ENCODE results near the gene CD14.
A peak's percentile ranks its signal among the peaks of the same experiment; 100 is the strongest.
"Not testable (repeated sequence)": the region's sequence is repeated elsewhere in the genome, so short reads cannot be mapped to it uniquely, and the experiment has no call there.

The CD14 gene

DNA sequence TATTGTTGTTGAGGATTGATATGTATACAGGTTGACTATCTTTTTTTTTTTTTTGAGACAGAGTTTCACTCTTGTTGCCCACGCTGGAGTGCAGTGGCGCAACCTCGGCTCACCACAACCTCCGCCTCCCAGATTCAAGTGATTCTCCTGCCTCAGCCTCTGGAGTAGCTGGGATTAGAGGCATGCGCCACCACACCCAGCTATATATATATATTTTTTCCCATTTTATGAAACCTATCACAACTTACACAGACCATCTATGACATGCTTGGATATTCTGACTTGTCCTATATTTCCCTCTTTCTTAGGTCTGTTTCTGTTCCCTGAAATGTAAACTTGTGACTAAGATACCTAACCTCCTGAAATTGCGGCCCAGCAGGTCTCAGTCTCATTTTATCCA, 5.0 kb downstream of the CD14 start (continued):
- TF ChIP-seq ZBTB11 (tag by site-specific recombination; conservative IDR thresholded peaks at IDR 0.05; ENCODE audit: low read depth) (no peak), ZFP41 (tag by site-specific recombination; IDR thresholded peaks at IDR 0.05; ENCODE audit: borderline replicate concordance) (no peak), ZNF626 (tag by site-specific recombination; IDR thresholded peaks at IDR 0.05) (peak; percentile 43; the same call in 1 of the 2 replicates), ZNF677 (tag by site-specific recombination; IDR thresholded peaks at IDR 0.05) (no peak), ZNF324 (tag by site-specific recombination; IDR thresholded peaks at IDR 0.05) (no peak), ZBTB1 (tag by site-specific recombination; IDR thresholded peaks at IDR 0.05) (no peak), ZNF24 (tag by site-specific recombination; IDR thresholded peaks at IDR 0.05) (no peak)

DNA sequence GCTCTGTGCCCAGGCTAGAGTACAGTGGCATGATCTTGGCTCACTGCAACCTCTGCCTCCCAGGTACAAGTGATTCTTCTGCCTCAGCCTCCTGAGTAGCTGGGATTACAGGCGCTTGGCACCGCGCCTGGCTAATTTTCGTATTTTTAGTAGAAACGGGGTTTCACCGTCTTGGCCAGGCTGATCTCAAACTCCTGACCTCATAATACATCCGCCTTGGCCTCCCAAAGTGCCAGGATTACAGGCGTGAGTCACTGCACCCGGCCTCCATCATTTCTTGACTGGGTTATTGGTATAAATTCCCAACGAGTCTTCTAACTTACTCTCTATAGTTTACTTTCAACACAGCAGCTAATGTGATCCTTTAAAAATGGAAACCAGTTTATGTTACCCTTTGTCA, 8.1 kb downstream of the CD14 start:
- H3K4me1 ChIP-seq (ENCODE audit: control insufficient read depth, insufficient read depth, low read length); H3K9me3 ChIP-seq (ENCODE audit: control insufficient read depth, insufficient read depth, low read depth, low read length); H3K27ac ChIP-seq (ENCODE audit: extremely low read depth, low read depth, low read length); H3K4me3 ChIP-seq (ENCODE audit: low read depth, low read length); H3K36me3 ChIP-seq (ENCODE audit: control insufficient read depth in 2 of 2, insufficient read depth in 1 of 2, low read length in 2 of 2): not testable (repeated sequence)
- ChIA-PET POLR2A (interaction anchor here (0.6 kb wide), 1 partner anchor 85 kb away, joined by 3 read pairs; no protein-coding TSS in a partner anchor), CTCF (interaction anchor here (0.8 kb wide), 1 partner anchor 11 kb away, joined by 3 read pairs; no protein-coding TSS in a partner anchor)

GRCh38 chr5:140623061-140623460, 9.9 kb downstream of the CD14 start:
- H3K27ac ChIP-seq (ENCODE audit: extremely low read depth, low read depth, low read length); H3K4me1 ChIP-seq (ENCODE audit: control insufficient read depth, insufficient read depth, low read length); H3K9me3 ChIP-seq (ENCODE audit: control insufficient read depth, insufficient read depth, low read depth, low read length); POLR2A ChIA-PET; H3K36me3 ChIP-seq (ENCODE audit: control insufficient read depth in 2 of 2, insufficient read depth in 1 of 2, low read length in 2 of 2); H3K4me3 ChIP-seq (ENCODE audit: low read depth, low read length): not testable (repeated sequence)
- CTCF ChIA-PET: interaction anchor here (0.6 to 2.2 kb wide), 3 partner anchors 12 to 378 kb away, joined by 3 to 8 read pairs (median 4); no protein-coding TSS in a partner anchor

DNA sequence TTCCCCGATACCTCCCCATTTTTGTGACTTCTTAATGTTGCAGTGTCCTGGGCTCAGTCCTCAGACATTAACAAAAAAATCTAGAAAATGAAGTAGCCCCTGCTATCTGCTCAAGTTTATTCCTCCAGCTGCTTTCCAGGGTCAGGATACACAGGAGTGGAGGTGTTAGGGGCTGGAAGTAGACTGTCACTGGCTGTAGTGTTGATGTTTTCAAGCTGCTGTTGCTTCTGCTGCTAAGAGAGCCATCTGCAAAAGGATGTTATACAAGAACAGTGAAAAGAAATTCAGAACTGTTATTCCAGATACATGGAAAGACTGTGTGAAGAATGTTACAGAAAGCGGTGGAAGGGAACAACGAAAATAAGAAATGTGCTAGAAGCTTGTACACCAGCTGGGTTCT, 10.7 kb downstream of the CD14 start:
- Histone ChIP-seq H3K4me1 (ENCODE audit: control insufficient read depth, insufficient read depth, low read length) (no peaks in the 10 kb centered on the region), H3K36me3 (ENCODE audit: control insufficient read depth in 2 of 2, insufficient read depth in 1 of 2, low read length in 2 of 2) (no peaks in the 10 kb centered on the region), H3K27ac (ENCODE audit: extremely low read depth, low read depth, low read length) (no peak overlapping the region), H3K4me3 (ENCODE audit: low read depth, low read length) (no peak overlapping the region), H3K9me3 (ENCODE audit: control insufficient read depth, insufficient read depth, low read depth, low read length) (no peaks in the 10 kb centered on the region)
- CTCF ChIA-PET: interaction anchor here (0.6 to 2.2 kb wide), 3 partner anchors 13 to 379 kb away, joined by 3 to 8 read pairs (median 3); no protein-coding TSS in a partner anchor
- POLR2A ChIA-PET: interaction anchor here (0.6 kb wide), 1 partner anchor 25 kb away, joined by 5 read pairs; the partner anchor contains the start of gene NDUFA2
- TF ChIP-seq ZNF501 (tag by site-specific recombination; IDR thresholded peaks at IDR 0.05) (no peak), ZNF121 (tag by site-specific recombination; IDR thresholded peaks at IDR 0.05) (no peak), ZBTB21 (tag by site-specific recombination; IDR thresholded peaks at IDR 0.05) (no peak), ZBTB8A (tag by site-specific recombination; IDR thresholded peaks at IDR 0.05) (no peak), KLF8 (tag by site-specific recombination; IDR thresholded peaks at IDR 0.05) (no peak), ZNF157 (tag by site-specific recombination; IDR thresholded peaks at IDR 0.05) (no peak), ZNF112 (tag by site-specific recombination; IDR thresholded peaks at IDR 0.05) (no peak), ZNF623 (tag by site-specific recombination; IDR thresholded peaks at IDR 0.05) (no peak), ZNF776 (tag by site-specific recombination; IDR thresholded peaks at IDR 0.05; ENCODE audit: borderline replicate concordance) (no peak), ZNF175 (tag by site-specific recombination; IDR thresholded peaks at IDR 0.05) (no peak), ZNF248 (tag by site-specific recombination; IDR thresholded peaks at IDR 0.05) (no peak), HOXA7 (CRISPR knock-in tag; IDR thresholded peaks at IDR 0.05; ENCODE audit: borderline replicate concordance) (no peak), ZNF658 (tag by site-specific recombination; IDR thresholded peaks at IDR 0.05) (no peak), ZSCAN30 (tag by site-specific recombination; IDR thresholded peaks at IDR 0.05) (no peak)
- TF ChIP-seq, protein P1, sequence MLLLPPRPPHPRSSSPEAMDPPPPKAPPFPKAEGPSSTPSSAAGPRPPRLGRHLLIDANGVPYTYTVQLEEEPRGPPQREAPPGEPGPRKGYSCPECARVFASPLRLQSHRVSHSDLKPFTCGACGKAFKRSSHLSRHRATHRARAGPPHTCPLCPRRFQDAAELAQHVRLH (tag by site-specific recombination; IDR thresholded peaks at IDR 0.05): no peak
- TF ChIP-seq, protein P2, sequence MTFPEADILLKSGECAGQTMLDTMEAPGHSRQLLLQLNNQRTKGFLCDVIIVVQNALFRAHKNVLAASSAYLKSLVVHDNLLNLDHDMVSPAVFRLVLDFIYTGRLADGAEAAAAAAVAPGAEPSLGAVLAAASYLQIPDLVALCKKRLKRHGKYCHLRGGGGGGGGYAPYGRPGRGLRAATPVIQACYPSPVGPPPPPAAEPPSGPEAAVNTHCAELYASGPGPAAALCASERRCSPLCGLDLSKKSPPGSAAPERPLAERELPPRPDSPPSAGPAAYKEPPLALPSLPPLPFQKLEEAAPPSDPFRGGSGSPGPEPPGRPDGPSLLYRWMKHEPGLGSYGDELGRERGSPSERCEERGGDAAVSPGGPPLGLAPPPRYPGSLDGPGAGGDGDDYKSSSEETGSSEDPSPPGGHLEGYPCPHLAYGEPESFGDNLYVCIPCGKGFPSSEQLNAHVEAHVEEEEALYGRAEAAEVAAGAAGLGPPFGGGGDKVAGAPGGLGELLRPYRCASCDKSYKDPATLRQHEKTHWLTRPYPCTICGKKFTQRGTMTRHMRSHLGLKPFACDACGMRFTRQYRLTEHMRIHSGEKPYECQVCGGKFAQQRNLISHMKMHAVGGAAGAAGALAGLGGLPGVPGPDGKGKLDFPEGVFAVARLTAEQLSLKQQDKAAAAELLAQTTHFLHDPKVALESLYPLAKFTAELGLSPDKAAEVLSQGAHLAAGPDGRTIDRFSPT (tag by site-specific recombination; IDR thresholded peaks at IDR 0.05): no peak
- TF ChIP-seq, protein P3, sequence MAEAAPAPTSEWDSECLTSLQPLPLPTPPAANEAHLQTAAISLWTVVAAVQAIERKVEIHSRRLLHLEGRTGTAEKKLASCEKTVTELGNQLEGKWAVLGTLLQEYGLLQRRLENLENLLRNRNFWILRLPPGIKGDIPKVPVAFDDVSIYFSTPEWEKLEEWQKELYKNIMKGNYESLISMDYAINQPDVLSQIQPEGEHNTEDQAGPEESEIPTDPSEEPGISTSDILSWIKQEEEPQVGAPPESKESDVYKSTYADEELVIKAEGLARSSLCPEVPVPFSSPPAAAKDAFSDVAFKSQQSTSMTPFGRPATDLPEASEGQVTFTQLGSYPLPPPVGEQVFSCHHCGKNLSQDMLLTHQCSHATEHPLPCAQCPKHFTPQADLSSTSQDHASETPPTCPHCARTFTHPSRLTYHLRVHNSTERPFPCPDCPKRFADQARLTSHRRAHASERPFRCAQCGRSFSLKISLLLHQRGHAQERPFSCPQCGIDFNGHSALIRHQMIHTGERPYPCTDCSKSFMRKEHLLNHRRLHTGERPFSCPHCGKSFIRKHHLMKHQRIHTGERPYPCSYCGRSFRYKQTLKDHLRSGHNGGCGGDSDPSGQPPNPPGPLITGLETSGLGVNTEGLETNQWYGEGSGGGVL (tag by site-specific recombination; IDR thresholded peaks at IDR 0.05): no peak

All from HEK293 (cell line).